Kidney (tissue), 14 donors: ENCODE data around the gene CADM4. TPM values are rescaled to one million over a fixed set of nuclear protein-coding genes. Genes with fewer than 3 reads are reported as not detected.

Source experiments
- DNase-seq, 5 donors: peaks; one replicate each; pipeline ENCODE4 v3.0.0-alpha.2; 2013 to 2020
- FAIRE-seq: peaks from 2 replicates; lab custom pipeline; 2012; peaks lifted over from hg19 to GRCh38; lab: Jason Lieb, UNC
- H3K27ac ChIP-seq, 2 donors: one replicate each; pipeline ENCODE4 v1.7.0; 2013; ENCODE audit warnings: low read depth in 2 of 2, low read length in 2 of 2, inconsistent platforms in 1 of 2
- H3K27me3 ChIP-seq: one replicate; pipeline ENCODE4 v1.7.1; 2013; ENCODE audit warnings: low read length, inconsistent platforms; ENCODE audit not compliant: control insufficient read depth, insufficient read depth
- H3K36me3 ChIP-seq, 3 donors: one replicate each; pipeline versions ENCODE4 v1.7.0 to v1.7.1; 2013; ENCODE audit warnings: low read length in 3 of 3, control low read depth in 1 of 3, inconsistent platforms in 1 of 3; ENCODE audit not compliant: insufficient read depth in 3 of 3, control insufficient read depth in 2 of 3
- H3K4me1 ChIP-seq, 3 donors: one replicate each; pipeline versions ENCODE4 v1.7.0 to v1.7.1; 2013; ENCODE audit warnings: low read length in 3 of 3, inconsistent platforms in 1 of 3, low read depth in 1 of 3; ENCODE audit not compliant: control insufficient read depth in 2 of 3, insufficient read depth in 2 of 3
- H3K4me3 ChIP-seq, 3 donors: one replicate each; pipeline versions ENCODE4 v1.7.0 to v1.8.1; 2013; ENCODE audit warnings: low read length in 3 of 3, control low read depth in 1 of 3, inconsistent platforms in 1 of 3
- H3K9ac ChIP-seq, 3 donors: one replicate each; pipeline versions ENCODE4 v1.7.0 to v1.7.1; 2013; ENCODE audit warnings: low read length in 3 of 3, control low read depth in 1 of 3, inconsistent platforms in 1 of 3
- H3K9me3 ChIP-seq, 3 donors: one replicate each; pipeline versions ENCODE4 v1.7.0 to v1.7.1; 2013; ENCODE audit warnings: low read length in 3 of 3, control low read depth in 1 of 3, inconsistent platforms in 1 of 3; ENCODE audit not compliant: control insufficient read depth in 2 of 3, insufficient read depth in 1 of 3
- CTCF ChIP-seq: IDR thresholded peaks from 3 replicates; pipeline ENCODE4 v1.5.1; 2012; ENCODE audit warnings: mild to moderate bottlenecking, moderate library complexity, borderline replicate concordance; ENCODE audit not compliant: insufficient read depth; ENCODE audit errors: extremely low read depth
- intact Hi-C: fragments of 100-400 bp; cut with DNase I; formaldehyde crosslinking; loops from one replicate; pipeline ENCODE4 v1.11.1; 2022
- polyA plus RNA-seq: library from polyadenylated mRNA; stranded (reverse); fragments of 350-450 nt; fragmentation: Illumina TruSeq; extraction: RNeasy Lipid Tissue Mini Kit (QIAGEN cat#74804); gene quantifications from one replicate; pipeline ENCODE4 v1.2.3, GENCODE V29; 2014; ENCODE audit warnings: low read depth, low replicate concordance; ENCODE audit not compliant: insufficient read depth
- total RNA-seq: library from RNA; stranded (reverse); fragmentation: NEBNext Ultra II Directional; extraction: Animal tissue kit (Norgen Biotek cat#: 25700); gene quantifications from one replicate; pipeline ENCODE4 v1.2.1, GENCODE V29; 2021
- donor health status: control.
- donor health status: control.
- donor health status: control.
- donor health status: control.
- donor health status: control.
- donor health status: DM: yes; HTN: yes; CAD: no.
- donor health status: Normal renal cell carcinoma (clear cell type).

CADM4 gene
- total and polyA plus RNA-seq, 2 donors from 2014 or later: 25.3 to 47.0 TPM

GRCh38 chr19:43586346-43586745 is 53.3 kb downstream of the CADM4 start:
- peaks cover 0 to 21% (median 12%) of the 10 kb centered on the region in 3 donors for H3K4me1 ChIP-seq
- FAIRE-seq (no peak), DNase-seq (no peak)
- no peak overlapping the region for H3K9ac ChIP-seq
- H3K27ac ChIP-seq: no peak overlapping the region
- no peak for TF ChIP-seq CTCF
- H3K4me3 ChIP-seq: no peak overlapping the region
- peaks cover 0 to 7% (median 6%) of the 10 kb centered on the region in 3 donors for H3K36me3 ChIP-seq
- H3K9me3 ChIP-seq: no peaks in the 10 kb centered on the region
- H3K27me3 ChIP-seq: no peaks in the 10 kb centered on the region
- intact Hi-C loops: no loop called here

GRCh38 chr19:43584484-43584883 is 55.2 kb downstream of the CADM4 start:
- Histone ChIP-seq H3K36me3 (peaks cover 0 to 6% (median 5%) of the 10 kb centered on the region in 3 donors), H3K27me3 (no peaks in the 10 kb centered on the region), H3K9ac (peak overlapping the region in 1 of 3 donors; percentile 35), H3K4me1 (peaks cover 0 to 29% (median 17%) of the 10 kb centered on the region in 3 donors), H3K27ac (peak overlapping the region; percentile 84 to 89), H3K4me3 (peak overlapping the region in 1 of 3 donors; percentile 11), H3K9me3 (no peaks in the 10 kb centered on the region)
- FAIRE-seq (no peak), DNase-seq (peak in 2 of 5 donors; percentile 31 to 42)
- intact Hi-C loops: no loop called here
- TF ChIP-seq CTCF: no peak

- no peaks in the 10 kb centered on the region for H3K36me3 ChIP-seq
- H3K27ac ChIP-seq: peak overlapping the region in 1 of 2 donors; percentile 9
- no peak for DNase-seq
- no peaks in the 10 kb centered on the region for H3K9me3 ChIP-seq
- H3K4me3 ChIP-seq: no peak overlapping the region
- no peak for FAIRE-seq
- intact Hi-C loops: no loop called here
- H3K27me3 ChIP-seq: no peaks in the 10 kb centered on the region
- no peak for TF ChIP-seq CTCF
- H3K4me1 ChIP-seq: peaks cover 0 to 29% (median 17%) of the 10 kb centered on the region in 3 donors
- H3K9ac ChIP-seq: no peak overlapping the region
Observed at GRCh38 chr19:43582495-43582894, 57.2 kb downstream of the CADM4 start.

- FAIRE-seq (no peak), DNase-seq (peak in 1 of 5 donors; percentile 42)
- Histone ChIP-seq H3K4me1 (peaks cover 0 to 29% (median 17%) of the 10 kb centered on the region in 3 donors), H3K4me3 (peak overlapping the region in 2 of 3 donors; percentile 56 to 71), H3K27me3 (no peaks in the 10 kb centered on the region), H3K36me3 (no peaks in the 10 kb centered on the region), H3K27ac (peak overlapping the region in 1 of 2 donors; percentile 41), H3K9ac (peak overlapping the region in 1 of 3 donors; percentile 51), H3K9me3 (no peaks in the 10 kb centered on the region)
- intact Hi-C loops: no loop called here
- no peak for TF ChIP-seq CTCF
Observed at GRCh38 chr19:43581467-43581866, 58.2 kb downstream of the CADM4 start.
